Sigmoid colon (tissue), 4 donors: ENCODE measurements around the gene NHEJ1.

Experiments used
- CTCF ChIP-seq, 4 experiments: fragments of 450-650 bp in 3 of 4; fragments of 200-600 bp in 1 of 4; IDR thresholded peaks; one replicate each; pipeline ENCODE4 v1.5.1; 2016 to 2019; ENCODE audit warnings: antibody characterized with exemption in 4 of 4, mild to moderate bottlenecking in 3 of 4, moderate library complexity in 2 of 4
- EP300 ChIP-seq, 4 donors: sonication (generic); formaldehyde crosslinking; IDR thresholded peaks; one replicate each; pipeline ENCODE4 v1.6.1; 2017; ENCODE audit warnings: antibody characterized with exemption in 4 of 4
- POLR2A ChIP-seq, 2 donors: fragments of 450-650 bp; IDR thresholded peaks; one replicate each; pipeline ENCODE4 v1.6.1; 2016; ENCODE audit warnings: antibody characterized with exemption in 2 of 2, mild to moderate bottlenecking in 2 of 2, moderate library complexity in 2 of 2
- POLR2AphosphoS5 ChIP-seq, 4 donors: sonication (generic); formaldehyde crosslinking; IDR thresholded peaks; one replicate each; pipeline ENCODE4 v1.6.1; 2017; ENCODE audit warnings: antibody characterized with exemption in 4 of 4

DNA sequence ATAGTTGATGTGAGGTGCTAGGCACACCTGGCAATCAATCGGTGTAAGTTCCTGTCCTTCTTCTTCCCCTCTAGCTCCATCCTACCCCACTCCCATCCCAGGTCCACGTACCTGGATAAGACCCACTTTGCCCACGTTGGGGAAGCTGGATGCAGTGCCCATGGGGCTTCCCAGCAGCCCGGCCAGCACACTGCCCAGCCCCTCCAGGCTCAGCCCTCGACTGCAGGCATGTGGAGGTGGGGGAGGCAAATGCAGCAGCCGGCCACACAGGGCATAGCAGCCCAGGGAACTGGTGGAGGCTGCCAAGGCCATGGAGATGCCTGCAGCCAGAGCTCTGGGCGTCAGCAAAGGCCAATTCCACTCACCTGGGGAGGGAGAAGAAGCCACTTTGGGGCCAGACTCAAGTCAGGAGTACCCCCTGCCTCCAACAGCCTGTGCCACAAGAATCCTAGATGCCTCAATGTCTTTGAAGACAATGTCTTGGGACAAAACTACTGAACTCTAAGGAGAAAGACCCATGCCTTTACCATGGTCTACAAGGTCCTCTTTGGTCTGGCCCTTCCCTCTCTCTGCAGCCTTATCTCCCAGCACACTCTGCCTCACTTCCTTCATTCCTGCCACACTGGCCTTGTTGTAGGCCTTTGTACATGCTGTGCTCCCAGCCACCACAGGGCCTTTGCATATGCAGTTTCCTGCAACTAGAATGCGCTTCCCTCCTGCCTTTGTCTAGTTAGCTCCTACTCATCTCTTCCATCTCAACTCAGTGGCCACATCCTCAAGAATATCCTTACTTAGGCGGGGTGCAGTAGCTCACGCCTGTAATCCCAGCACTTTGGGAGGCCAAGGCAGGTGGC, 4.7 kb upstream of the NHEJ1 start:
- TF ChIP-seq CTCF (IDR thresholded peaks at IDR 0.05): no peak
- no peak for TF ChIP-seq EP300 (IDR thresholded peaks at IDR 0.05)
- TF ChIP-seq POLR2A (IDR thresholded peaks at IDR 0.05): no peak
- no peak for TF ChIP-seq POLR2AphosphoS5 (IDR thresholded peaks at IDR 0.05)
